ENCODE data around the gene NFKB1. TPM values are rescaled to one million over a fixed set of nuclear protein-coding genes. Genes with fewer than 3 reads are reported as not detected.
A peak's percentile ranks its signal among the peaks of the same experiment; 100 is the strongest.

Gene NFKB1
- polyA plus RNA-seq, 5 donors, result 33.5 to 38.9 (median 35.5) TPM

DNA sequence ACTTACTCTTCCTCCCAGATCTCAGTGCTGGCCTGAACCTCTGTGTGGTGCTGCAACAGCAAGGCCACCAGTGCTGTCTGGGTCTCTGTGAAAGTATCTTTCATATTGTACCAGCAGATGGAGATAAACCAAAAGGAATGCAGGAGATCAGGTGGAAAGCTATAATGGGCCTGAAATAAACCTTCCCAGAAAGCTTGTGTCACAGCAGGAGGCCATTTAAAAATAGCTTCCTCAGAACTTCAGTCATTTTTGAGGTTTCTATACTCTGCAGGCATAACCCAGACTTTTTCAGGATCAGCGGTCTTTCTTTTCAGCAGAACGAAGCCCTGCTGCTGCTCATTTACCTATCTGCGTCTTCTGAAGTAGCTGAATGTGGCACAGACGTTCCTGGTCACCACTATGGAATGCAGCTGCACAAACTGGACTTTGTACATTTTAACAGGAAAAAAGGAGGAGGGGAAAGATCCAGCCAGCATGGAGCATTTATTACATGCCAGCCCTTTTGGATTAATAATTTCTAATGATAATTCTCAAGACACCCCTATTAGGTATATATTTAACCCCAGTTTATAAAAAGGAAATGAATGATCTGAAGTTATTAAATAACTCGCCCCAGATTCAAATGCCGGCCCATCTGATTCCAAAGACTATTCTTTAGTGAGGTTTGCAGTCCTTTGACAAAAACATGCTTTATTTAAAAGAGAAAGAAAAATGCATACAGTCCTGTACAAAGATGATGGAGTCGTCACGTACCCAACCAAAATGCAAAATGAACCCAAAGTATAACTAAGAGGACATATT is 119.7 kb downstream of the NFKB1 start:
- DNase-seq, result no peak

DNA sequence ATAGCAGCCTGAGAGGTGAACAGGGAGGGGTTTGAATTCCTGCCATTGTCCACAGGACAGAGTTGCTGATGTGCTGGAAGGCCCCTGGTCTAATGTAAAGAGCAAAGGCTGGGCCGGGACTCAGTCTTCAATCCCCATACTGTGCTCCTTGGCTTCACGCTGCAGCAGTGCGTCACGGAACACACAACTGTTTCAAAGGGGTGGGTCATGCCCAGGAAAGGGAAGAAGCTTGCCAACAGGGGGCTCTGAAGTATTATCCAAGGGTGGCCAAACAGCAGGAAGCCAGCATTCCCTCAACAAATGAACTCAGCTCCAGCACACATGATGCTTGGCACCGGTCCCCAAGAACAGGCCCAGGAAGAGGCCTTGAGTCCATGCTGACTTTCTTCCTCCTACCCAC is 122.5 kb downstream of the NFKB1 start:
- peak; percentile 24 to 37 for DNase-seq

DNA sequence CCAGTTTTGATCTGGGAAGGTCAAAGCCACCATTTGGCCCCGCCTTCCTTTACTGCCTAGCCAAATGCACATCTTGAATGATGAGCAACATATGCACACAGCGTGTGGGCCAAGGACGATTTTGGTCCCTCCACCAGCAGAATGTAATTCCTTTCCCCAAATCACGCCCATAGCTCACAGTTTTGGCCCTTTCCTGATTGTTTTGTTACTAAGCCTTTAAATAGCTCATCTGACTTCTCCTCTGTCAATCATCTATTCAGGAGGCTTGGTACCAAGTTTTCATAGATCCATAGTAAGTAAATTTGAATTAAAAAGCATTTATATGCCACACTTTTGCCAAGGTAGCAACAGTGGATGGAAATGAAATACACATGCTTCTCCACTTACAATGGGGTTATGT is 123.3 kb downstream of the NFKB1 start:
- DNase-seq, result no peak

DNA sequence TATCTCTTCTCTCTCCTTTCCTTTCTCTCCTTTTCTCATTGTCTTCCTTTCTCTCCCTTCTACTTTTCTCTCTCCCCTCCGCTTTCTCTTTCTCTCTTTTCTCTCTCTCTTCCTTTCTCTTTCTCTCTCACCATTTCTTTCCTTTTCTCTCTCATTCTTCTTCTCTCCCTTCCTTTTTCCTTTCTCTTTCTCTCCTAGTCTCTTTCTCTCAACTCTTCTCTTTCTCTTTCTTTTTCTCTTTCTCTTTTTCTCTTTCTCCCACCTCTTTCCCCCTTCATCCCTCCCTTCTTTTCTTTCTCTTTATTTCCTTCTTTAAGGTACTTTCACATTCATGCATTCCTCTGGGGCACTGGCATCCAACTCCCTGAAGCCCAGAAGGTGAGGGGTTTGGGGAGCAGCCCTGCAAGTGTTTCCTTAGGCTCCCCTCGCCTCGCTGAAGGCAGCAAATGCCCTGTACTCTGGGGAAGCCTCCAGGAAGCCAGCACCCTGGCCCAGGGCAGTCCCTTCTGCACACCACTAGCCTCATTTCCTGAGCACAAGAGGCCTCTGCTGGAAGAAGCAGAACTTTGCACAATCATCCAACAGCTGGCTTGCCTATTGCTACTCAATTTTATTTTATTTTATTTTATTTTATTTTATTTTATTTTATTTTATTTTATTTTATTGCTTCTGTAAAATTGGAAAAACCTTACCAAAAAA is 124.2 kb downstream of the NFKB1 start:
- no peak for DNase-seq

DNA sequence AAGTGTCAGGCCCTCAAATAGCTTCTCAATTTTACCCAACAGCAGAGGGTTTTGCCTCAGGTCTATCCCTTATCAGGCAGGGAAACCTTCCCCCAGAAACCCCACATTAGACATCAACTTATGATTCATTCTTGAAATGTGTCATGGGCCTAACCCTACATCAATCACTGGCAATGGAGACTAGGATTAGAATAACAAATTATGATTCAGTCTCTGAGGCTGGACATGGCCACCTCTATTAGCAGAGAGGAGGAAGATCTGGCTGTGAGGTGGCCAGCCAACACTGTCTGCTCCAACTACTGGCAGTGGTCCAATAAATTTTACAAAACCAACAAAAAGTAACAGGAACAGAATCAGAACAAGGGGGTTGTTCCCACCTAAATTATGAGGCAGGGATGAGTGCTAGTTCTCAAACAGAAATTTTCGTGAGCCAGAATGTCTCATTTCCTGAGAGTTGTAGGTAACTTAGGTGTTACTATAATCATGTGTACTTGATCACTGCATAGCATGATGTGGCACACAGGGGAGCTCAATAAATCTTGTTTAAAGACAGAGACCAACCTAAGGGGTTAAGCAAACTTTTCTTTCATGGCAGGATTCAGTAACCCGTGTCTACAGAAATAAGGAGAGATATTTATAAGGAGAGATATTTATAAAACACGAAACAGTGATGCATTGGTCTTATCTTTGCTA is 126.8 kb downstream of the NFKB1 start:
- DNase-seq, result no peak

DNA sequence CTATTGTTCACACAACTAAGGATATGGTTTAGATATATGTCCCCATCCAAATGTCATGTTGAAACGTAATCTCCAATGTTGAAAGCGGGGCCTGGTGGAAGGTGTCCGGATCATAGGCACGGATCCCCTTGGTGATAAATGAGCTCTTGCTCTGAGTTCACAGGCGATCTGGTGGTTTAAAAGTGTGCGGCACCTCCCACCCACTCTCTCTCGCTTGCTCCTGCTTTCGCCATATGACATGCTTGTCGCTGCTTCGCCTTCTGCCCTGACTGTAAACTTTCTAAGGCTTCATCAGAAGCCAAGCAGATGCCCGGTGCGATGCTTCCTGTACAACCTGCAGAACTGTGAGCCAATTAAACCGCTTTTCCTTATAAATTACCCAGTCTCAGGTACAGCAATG is 128.5 kb downstream of the NFKB1 start:
- no peak for DNase-seq

DNA sequence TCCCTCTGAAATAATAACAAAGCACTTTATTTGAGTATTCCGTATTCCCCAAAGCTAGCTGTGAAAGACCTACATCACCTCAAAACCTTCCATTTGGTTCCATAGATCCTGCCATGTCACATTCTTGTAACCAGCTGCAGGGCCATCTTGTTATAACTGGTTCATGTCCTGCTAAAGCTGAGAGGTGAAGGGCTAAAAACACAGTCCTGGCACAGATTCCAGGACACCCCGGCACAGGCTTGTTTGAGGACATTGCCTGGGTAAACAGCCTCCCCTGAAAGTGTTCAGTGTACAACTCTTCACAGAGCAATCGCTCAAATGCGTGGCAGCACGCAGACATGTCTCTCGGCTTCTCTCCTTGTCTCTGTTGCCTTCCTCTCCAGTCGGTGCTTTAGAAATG is 130.5 kb downstream of the NFKB1 start:
- DNase-seq, result no peak

DNA sequence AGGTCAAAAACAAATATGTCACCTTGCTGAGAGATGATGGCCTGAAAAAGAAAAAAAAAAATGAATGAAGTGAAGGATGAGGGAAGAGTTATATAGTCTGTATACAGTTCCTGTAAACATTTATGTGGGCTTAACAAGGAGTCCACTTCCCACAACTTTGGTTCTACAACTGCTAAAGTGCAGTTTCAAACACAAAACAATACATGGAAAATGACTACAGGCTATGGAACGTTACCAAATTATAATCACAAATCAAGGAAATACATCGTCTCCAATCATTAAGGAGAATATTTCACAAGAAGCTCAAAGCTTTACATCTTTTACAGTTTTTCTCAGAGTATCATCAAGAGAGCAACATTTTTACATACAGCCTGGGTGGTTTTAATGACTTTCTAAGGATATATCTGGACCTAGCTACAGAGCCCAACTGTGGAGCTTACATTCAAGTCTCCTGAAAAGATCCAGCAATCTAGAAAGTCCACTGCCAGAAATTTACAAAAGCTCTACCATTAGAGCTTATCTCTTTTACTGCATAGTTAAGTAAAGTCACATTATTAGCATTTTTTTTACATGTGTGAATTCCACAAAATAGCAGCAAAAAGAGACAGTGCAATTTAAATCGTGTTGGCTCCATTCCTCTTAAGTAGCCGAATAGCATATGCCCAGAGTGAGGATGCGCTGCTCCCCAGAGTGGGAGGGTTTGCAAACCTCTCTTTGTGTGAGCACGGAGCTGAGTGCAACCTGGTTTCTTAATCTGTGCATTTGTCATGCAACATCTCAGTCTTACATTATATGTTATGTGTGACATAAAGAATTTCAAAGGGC is 131.3 kb downstream of the NFKB1 start:
- no peak for DNase-seq

DNA sequence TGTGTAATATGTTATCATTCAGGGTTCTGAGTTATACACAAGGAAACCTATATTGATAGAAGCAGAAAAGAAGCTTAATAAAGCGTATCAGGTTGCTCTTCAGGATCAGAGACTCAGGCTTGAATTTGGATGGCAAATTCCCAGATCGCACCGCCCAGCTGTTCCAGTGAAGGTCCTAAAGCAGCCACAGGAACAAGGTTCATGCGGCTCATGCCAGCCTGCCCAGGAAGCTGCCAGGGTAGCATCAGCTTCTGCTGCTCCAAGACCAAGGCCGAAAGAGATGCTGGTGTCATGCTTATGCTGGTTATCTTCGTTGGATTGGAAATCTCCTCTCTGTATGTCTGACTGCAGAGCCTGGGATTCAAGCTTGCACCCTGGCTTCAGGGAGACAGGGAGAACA is 131.9 kb downstream of the NFKB1 start:
- no peak for DNase-seq

DNA sequence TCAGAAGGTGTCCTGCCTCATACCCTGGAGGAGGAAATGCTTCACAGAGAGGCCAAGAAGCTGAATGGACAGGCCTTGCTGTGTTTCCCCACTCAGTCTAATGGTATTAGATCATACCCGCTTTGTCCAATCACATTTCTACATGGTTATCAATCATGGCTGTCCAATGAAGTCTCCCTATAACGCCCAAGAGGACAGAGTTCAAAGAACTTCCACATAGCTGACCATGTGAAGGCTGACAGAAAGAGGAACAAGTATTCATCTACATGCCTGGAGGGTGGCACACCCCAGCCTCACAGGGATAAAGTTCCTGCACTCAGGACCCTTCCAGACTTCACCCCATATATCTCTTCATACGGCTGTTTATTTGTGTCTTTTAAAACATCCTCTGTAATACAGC is 136.2 kb downstream of the NFKB1 start:
- no peak for DNase-seq

DNA sequence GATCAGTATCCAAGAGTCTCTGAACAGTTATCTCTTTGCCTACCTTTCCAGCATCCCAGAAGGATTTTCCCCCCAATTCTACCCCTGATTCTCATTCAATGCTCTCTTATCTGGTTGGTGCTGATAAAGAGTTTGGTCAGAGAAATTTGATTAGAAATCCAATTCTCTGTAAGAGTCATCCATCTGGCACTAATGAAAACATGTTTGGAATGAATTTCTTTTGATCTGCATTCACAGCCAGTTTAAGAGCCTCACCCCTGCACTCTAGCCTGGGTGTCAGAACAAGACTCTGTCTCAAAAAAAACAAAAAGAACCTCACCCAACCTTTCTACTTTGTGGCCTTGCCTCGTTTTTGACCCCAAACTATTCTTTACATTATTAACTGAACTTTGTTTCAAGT is 137.5 kb downstream of the NFKB1 start:
- no peak for DNase-seq

DNA sequence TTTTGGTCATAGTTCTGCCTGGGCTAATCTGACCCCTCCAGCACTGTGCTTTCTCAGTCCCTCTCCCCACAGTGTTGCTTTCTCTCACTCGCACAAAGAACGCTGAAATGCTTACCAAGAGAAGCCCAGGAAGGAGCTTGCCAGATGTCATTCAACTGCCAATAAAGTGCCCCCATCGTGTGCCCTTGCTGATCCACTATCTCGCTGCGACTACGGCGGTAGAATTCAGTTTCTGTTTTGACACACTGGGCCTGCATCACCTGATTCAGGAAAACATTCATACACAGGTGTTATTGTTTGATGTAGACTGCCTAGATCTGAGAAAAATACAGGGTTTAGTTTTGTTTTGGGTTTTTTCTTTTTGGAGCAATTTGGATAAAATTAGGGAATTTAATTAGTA is 138.4 kb downstream of the NFKB1 start:
- DNase-seq, result no peak

DNA sequence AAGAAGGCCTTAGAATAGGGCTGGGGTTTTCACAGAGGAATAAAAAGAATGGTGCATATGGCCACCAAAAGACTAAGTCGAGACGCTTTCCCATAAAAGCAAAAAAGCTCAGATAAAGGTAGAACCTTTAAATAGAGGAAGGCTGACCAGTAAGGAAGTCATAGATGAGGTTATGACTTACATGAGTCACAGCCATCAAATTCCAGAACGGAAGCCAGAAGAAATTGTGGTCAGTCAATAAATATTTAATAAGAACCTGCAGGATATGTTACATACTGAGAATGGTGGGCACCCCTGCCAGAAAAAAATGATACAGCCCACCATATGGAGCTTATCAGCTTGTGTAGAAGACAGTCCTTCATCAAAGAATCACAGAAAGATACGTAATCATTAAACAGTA is 139.5 kb downstream of the NFKB1 start:
- DNase-seq, result no peak

DNA sequence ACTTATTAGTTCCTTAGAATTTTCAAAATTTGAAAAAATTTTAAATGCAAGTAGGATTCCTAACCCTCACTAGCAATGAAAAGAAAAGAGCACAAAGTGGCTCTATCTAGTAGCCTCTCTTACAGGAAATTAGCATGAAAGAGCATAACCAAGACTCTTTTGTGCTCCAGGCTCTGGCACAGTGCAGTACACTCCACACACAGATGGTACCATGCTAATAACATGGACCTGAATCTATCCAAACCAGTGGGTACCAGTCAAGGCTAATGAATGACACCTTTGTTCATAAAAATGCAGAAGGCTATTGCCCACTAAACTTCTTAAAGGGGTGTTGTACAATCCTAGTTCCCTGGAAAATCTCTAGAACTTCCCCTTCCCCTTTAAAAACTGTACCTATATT is 140.6 kb downstream of the NFKB1 start:
- DNase-seq, result no peak

DNA sequence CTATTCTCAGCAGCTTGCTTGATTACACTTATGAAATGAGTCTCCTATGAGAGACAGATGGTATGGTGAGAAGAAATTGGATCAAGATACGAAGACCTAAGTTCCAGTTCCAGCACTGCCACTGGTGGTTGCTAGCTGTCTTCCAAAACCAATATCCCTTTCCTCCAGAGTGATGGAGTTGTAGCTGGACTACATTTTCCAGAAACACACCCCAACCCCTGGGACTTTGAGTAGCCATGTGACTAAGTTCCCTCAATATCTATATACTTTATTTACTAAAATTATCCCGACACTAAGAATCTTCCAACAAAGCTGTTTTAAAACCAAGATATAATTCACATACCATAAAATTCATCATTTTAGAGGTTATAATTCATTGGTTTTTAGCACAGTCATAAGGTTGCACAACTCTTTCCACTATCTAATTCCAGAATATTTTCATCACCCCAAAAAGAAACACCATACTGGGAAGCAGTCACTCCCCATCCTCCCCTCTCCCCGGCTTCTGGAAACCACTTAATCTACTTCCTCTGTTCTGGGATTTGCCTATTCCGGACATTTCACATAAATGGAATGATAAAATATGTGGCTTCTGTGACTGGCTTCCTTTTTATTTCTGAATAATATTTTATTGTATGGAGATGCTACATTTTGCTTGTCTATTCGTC is 141.6 kb downstream of the NFKB1 start:
- DNase-seq, result no peak

DNA sequence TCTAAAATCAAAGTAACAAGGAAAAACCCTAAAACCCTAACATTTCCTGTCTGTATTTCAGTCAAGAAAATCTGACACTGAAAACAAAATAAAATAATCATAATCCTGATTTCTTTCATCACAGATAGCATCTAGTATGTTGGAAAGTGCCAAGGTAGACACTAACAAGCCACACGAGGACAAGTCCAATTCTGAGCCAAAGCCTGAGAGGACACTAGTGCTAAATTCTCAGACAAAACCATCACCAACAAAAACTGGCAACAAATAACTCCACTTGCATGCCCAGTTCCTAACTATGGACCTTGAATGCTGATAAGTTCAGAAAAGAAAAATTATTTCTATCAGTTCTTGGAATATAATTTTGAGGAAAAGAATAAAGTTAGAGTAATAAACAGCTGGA is 146.0 kb downstream of the NFKB1 start:
- no peak for DNase-seq

DNA sequence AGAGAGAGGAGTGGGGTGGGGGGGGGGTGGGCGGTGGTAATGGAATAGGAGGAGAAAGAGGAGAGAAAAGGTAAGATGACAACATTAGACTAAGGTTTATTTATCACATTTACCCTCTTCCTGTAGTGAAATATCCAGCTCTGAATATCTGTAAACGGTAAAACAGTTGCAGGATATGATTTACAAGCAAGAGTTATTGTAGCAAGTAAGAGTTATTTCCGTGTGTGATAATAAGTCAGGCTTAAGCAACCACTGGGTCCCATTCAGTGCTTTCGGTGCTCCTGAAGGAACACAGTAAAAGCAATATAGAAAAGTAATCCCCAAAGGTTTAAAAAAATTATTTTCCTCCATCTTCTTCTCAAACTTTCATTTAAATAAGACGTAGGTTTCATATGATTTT is 156.0 kb downstream of the NFKB1 start:
- no peak for DNase-seq

DNA sequence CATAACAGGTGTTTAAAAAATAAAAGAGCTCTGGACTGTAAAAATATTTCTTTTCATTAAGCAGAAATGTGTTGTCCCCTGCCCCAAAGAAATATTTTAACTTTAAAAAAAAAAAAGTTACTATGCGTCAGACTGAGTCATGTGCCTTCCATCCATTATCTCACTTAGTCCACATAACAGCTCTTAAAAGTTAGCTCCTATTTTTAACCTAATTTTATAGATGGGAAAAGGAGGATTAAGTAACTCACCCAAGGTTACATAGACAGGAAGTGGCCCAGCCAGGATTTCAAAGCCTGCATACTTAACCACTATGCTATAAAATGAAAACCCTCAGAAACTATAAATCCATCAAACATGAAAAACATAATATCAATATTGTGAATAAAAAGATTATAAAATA is 161.9 kb downstream of the NFKB1 start:
- no peak for DNase-seq

DNA sequence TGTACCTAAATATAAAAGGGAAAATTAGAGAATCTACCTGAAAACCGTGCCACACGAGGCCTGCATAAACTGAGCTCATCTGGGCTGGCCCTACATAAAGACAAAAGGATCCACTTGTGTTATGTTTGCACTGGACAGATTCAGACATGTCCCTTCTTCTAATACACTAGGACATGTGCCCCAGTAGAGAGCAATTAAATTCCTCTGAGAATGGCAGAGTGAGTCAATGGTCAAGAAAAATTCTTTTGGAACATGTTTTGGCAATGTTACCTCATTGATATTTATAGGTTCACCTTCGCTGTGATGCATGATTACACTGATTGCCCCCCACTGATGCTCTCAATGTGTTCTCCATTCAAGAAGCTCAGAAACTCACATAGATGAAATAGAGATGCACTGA is 164.4 kb downstream of the NFKB1 start:
- no peak for DNase-seq
